ENCODE results near the gene KCNJ6.
A peak's percentile ranks its signal among the peaks of the same experiment; 100 is the strongest.
"Not testable (repeated sequence)": the region's sequence is repeated elsewhere in the genome, so short reads cannot be mapped to it uniquely, and the experiment has no call there.

Gene KCNJ6

GRCh38 chr21:37916310-37917051, at the start of gene KCNJ6:
Gene KCNJ6, minus strand, starts transcription at chr21:37916457. Its CDS starts 75,775 bp downstream, at chr21:37840682.
- no peak for DNase-seq (ENCODE audit: low spot score)

GRCh38 chr21:37965088-37965805, 49.0 kb upstream of the KCNJ6 start:
- no peak for DNase-seq (ENCODE audit: low spot score)

- no peak for DNase-seq (ENCODE audit: low spot score)
These were observed 42.3 kb upstream of the KCNJ6 start for GRCh38 chr21:37958537-37958936.

- DNase-seq (ENCODE audit: low spot score): no peak
These were observed 40.5 kb upstream of the KCNJ6 start for GRCh38 chr21:37956772-37957171.

- DNase-seq (ENCODE audit: low spot score): no peak
These were observed 28.8 kb upstream of the KCNJ6 start for GRCh38 chr21:37945036-37945435.

- DNase-seq (ENCODE audit: low spot score): no peak
These were observed 28.2 kb upstream of the KCNJ6 start for GRCh38 chr21:37944496-37944895.

GRCh38 chr21:37940691-37941090, 24.4 kb upstream of the KCNJ6 start:
- no peak for DNase-seq (ENCODE audit: low spot score)

- no peak for DNase-seq (ENCODE audit: low spot score)
These were observed 23.6 kb upstream of the KCNJ6 start for GRCh38 chr21:37939838-37940237.

GRCh38 chr21:37939251-37939650, 23.0 kb upstream of the KCNJ6 start:
- DNase-seq (ENCODE audit: low spot score): no peak

GRCh38 chr21:37937668-37938067, 21.4 kb upstream of the KCNJ6 start:
- no peak for DNase-seq (ENCODE audit: low spot score)

GRCh38 chr21:37936010-37936785, 19.9 kb upstream of the KCNJ6 start:
- DNase-seq (ENCODE audit: low spot score): no peak

GRCh38 chr21:37932936-37933335, 16.7 kb upstream of the KCNJ6 start:
- DNase-seq (ENCODE audit: low spot score): no peak

- DNase-seq (ENCODE audit: low spot score): no peak
These were observed 11.5 kb upstream of the KCNJ6 start for GRCh38 chr21:37927711-37928110.

GRCh38 chr21:37921091-37921490, 4.8 kb upstream of the KCNJ6 start:
- no peak for DNase-seq (ENCODE audit: low spot score)

GRCh38 chr21:37920302-37920701, 4.0 kb upstream of the KCNJ6 start:
- not testable (repeated sequence) for DNase-seq (ENCODE audit: low spot score)

GRCh38 chr21:37917612-37918011, 1.4 kb upstream of the KCNJ6 start:
- no peak for DNase-seq (ENCODE audit: low spot score)

GRCh38 chr21:37915941-37916309, 332 bp downstream of the KCNJ6 start:
- no peak for DNase-seq (ENCODE audit: low spot score)

- DNase-seq (ENCODE audit: low spot score): no peak
These were observed 753 bp downstream of the KCNJ6 start for GRCh38 chr21:37915497-37915911.

- no peak for DNase-seq (ENCODE audit: low spot score)
These were observed 3.6 kb downstream of the KCNJ6 start for GRCh38 chr21:37912616-37913015.

GRCh38 chr21:37909936-37910335, 6.3 kb downstream of the KCNJ6 start:
- DNase-seq (ENCODE audit: low spot score): peak; percentile 20

GRCh38 chr21:37908691-37909090, 7.6 kb downstream of the KCNJ6 start:
- DNase-seq (ENCODE audit: low spot score): no peak

- no peak for DNase-seq (ENCODE audit: low spot score)
These were observed 9.2 kb downstream of the KCNJ6 start for GRCh38 chr21:37907076-37907475.

GRCh38 chr21:37905291-37905690, 11.0 kb downstream of the KCNJ6 start:
- no peak for DNase-seq (ENCODE audit: low spot score)

Data from pons (tissue), 1 donor.